Upper lobe of left lung (tissue), 4 donors: ENCODE data around the gene MYPN.

Experiments
- CTCF ChIP-seq, 6 experiments: fragments of 450-650 bp in 4 of 6; fragments of 200-600 bp in 2 of 6; sonication (generic) in 2 of 6; IDR thresholded peaks; one replicate each; pipeline ENCODE4 v1.5.1; 2016 to 2019; ENCODE audit warnings: antibody characterized with exemption in 6 of 6
- EP300 ChIP-seq, 4 donors: sonication (generic); formaldehyde crosslinking; IDR thresholded peaks; one replicate each; pipeline ENCODE4 v1.5.1; 2017; ENCODE audit warnings: antibody characterized with exemption in 4 of 4, control low read depth in 2 of 4
- POLR2A ChIP-seq, 4 donors: fragments of 450-650 bp; IDR thresholded peaks; one replicate each; pipeline ENCODE4 v1.5.1; 2016 to 2017; ENCODE audit warnings: antibody characterized with exemption in 4 of 4, mild to moderate bottlenecking in 2 of 4

DNA sequence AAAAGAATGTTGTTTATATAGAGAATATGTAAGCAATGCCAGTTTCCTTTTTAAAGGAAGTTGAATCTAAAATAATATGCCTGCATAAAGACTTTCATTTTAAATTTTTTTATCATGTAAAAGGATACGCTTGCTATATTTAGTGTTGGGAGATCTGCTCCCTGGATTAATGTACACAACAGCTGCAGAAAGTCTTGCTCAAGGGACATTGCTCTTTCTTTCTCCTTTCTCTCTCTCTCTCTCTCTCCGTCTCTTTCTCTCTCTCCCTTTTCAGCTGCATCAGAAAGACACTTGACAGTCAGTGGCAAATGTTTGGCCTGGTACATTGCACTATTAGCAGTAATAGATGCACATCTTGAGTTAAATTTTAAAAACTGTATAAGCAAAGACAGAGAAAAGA lies 739 bp downstream of the MYPN start:
- TF ChIP-seq CTCF (IDR thresholded peaks at IDR 0.05) (no peak), POLR2A (IDR thresholded peaks at IDR 0.05) (no peak), EP300 (IDR thresholded peaks at IDR 0.05) (no peak)
